Measurements from ENCODE around the gene PTPN14.

GRCh38 chr1:214379236-214379970 lies 172.0 kb downstream of the PTPN14 start:
- TF ChIP-seq, protein P1, sequence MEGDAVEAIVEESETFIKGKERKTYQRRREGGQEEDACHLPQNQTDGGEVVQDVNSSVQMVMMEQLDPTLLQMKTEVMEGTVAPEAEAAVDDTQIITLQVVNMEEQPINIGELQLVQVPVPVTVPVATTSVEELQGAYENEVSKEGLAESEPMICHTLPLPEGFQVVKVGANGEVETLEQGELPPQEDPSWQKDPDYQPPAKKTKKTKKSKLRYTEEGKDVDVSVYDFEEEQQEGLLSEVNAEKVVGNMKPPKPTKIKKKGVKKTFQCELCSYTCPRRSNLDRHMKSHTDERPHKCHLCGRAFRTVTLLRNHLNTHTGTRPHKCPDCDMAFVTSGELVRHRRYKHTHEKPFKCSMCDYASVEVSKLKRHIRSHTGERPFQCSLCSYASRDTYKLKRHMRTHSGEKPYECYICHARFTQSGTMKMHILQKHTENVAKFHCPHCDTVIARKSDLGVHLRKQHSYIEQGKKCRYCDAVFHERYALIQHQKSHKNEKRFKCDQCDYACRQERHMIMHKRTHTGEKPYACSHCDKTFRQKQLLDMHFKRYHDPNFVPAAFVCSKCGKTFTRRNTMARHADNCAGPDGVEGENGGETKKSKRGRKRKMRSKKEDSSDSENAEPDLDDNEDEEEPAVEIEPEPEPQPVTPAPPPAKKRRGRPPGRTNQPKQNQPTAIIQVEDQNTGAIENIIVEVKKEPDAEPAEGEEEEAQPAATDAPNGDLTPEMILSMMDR (IDR thresholded peaks at IDR 0.05; ENCODE audit: insufficient read depth, low read length) = no peak
- TF ChIP-seq POLR2AphosphoS5 (IDR thresholded peaks at IDR 0.05; ENCODE audit: low read depth) (no peak), GABPA (IDR thresholded peaks at IDR 0.05; ENCODE audit: low read depth) (no peak), SPI1 (IDR thresholded peaks at IDR 0.05; ENCODE audit: borderline replicate concordance, low read depth) (no peak), REST (IDR thresholded peaks at IDR 0.05; ENCODE audit: insufficient replicate concordance, low read depth) (no peak)
